Natural killer cell treated with Interleukin-12 subunit alpha and Interleukin-12 subunit beta and Interleukin-15 and Interleukin-18, amount 100 ng/mL, for 72 hours (primary cell): ENCODE measurements around the gene ZSCAN12. TPM values are rescaled to one million over a fixed set of nuclear protein-coding genes. Genes with fewer than 3 reads are reported as not detected.

Experiments
- ATAC-seq, 2 donors: fragments of 150-1000 bp; cut with Tn5 transposase in 1 of 2; sonication (Bioruptor Pico), chemical (Tn5 transposase) in 1 of 2; 2 replicates each; pipeline ENCODE4 v1.10.0; 2021
- DNase-seq: peaks from one replicate; pipeline ENCODE4 v3.0.0; 2022; ENCODE audit warnings: low spot score
- H3K27ac Mint-ChIP-seq, 2 donors: 1 replicate in 1 of 2; 2 replicates in 1 of 2; pipeline ENCODE4 v1.8.0; 2022; ENCODE audit warnings: mixed read lengths in 2 of 2, mild to moderate bottlenecking in 1 of 2, moderate library complexity in 1 of 2
- H3K27me3 Mint-ChIP-seq, 2 donors: 1 replicate in 1 of 2; 2 replicates in 1 of 2; pipeline ENCODE4 v1.8.0; 2022; ENCODE audit warnings: mixed read lengths in 2 of 2
- H3K36me3 Mint-ChIP-seq: one replicate; pipeline ENCODE4 v1.8.0; 2022; ENCODE audit warnings: mixed read lengths
- H3K4me1 Mint-ChIP-seq, 2 donors: 1 replicate in 1 of 2; 2 replicates in 1 of 2; pipeline ENCODE4 v1.8.0; 2022; ENCODE audit warnings: low read depth in 2 of 2, mixed read lengths in 2 of 2, mild to moderate bottlenecking in 1 of 2
- H3K4me3 Mint-ChIP-seq: one replicate; pipeline ENCODE4 v1.8.0; 2022; ENCODE audit warnings: mixed read lengths
- H3K9me3 Mint-ChIP-seq: 2 replicates; pipeline ENCODE4 v1.8.0; 2022; ENCODE audit warnings: mixed read lengths
- total RNA-seq, 2 donors: library from RNA; stranded (reverse); gene quantifications; one replicate each; pipeline ENCODE4 v1.2.3, GENCODE V29; 2022

ZSCAN12 gene
- total RNA-seq, 2 donors from 2014 or later: 6.9 to 9.9 TPM

- H3K9me3 Mint-ChIP-seq: peaks cover 6% of the 10 kb centered on the region
- no peak overlapping the region for H3K4me3 Mint-ChIP-seq
- peaks cover 13% of the 10 kb centered on the region for H3K36me3 Mint-ChIP-seq
Observed at GRCh38 chr6:28340310-28341095, 59.0 kb downstream of the ZSCAN12 start.

GRCh38 chr6:28337121-28337520 is 62.4 kb downstream of the ZSCAN12 start:
- ATAC-seq: no peak
- no peak overlapping the region for H3K27ac Mint-ChIP-seq

More at GRCh38 chr6:28340310-28341095, 59.0 kb downstream of the ZSCAN12 start:
- Mint-ChIP-seq H3K27me3 (peaks cover 0 to 6% of the 10 kb centered on the region in 2 donors), H3K4me1 (no peaks in the 10 kb centered on the region), H3K27ac (no peak overlapping the region)
- ATAC-seq (no peak), DNase-seq (no peak)

DNA sequence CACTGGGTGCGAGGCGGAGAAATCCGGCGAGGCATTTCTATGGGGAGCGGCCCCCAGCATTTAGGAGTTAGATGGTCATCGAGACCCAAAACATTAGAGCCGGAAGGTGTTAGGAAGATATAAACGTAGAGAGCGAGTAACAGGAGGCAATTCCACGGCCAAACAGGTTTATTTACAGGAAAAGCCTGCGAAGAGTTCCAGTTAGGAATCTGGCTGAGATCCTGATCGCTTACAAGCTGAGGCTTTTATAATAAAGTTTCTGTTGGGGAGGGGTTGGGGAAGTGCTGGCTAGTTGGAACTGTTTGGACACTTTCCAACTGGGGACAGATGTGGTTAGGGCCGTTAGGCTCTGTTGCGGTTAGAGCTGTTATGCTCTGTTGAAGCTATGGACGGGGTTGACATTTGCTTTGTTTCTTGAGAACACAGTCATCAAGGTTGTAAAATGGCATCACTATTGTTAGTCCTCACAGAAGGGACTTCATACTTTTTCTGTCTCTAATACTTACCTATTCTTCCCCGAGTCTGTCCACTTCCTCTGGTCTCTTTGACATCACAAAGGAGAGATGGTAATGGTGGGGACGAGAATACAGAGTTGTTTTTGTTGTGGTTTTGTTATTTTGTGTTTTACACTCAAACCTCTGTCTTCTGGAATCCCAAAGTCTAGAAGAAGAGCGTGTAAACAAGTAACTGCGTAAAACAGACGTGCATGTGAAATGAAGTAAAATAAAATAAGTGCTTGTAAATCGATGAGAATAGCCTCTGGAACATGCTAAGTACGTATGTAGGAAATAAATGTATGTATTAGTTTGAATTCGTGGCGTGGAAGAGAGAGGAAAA is 63.0 kb downstream of the ZSCAN12 start:
- peaks cover 13% of the 10 kb centered on the region for H3K36me3 Mint-ChIP-seq
- no peak overlapping the region for H3K4me3 Mint-ChIP-seq
- ATAC-seq (peak; percentile 49 to 53), DNase-seq (no peak)
- peaks cover 6% of the 10 kb centered on the region for H3K9me3 Mint-ChIP-seq
- no peak overlapping the region for H3K27ac Mint-ChIP-seq
- H3K27me3 Mint-ChIP-seq: peaks cover 0 to 3% of the 10 kb centered on the region in 2 donors
- H3K4me1 Mint-ChIP-seq: peaks cover 5 to 12% of the 10 kb centered on the region in 2 donors

More at GRCh38 chr6:28337121-28337520, 62.4 kb downstream of the ZSCAN12 start:
- H3K4me1 Mint-ChIP-seq: peaks cover 5 to 12% of the 10 kb centered on the region in 2 donors
- H3K4me3 Mint-ChIP-seq: no peak overlapping the region
- H3K9me3 Mint-ChIP-seq: peaks cover 6% of the 10 kb centered on the region
- H3K27me3 Mint-ChIP-seq: peaks cover 0 to 6% of the 10 kb centered on the region in 2 donors
- DNase-seq: no peak
- peaks cover 13% of the 10 kb centered on the region for H3K36me3 Mint-ChIP-seq

DNA sequence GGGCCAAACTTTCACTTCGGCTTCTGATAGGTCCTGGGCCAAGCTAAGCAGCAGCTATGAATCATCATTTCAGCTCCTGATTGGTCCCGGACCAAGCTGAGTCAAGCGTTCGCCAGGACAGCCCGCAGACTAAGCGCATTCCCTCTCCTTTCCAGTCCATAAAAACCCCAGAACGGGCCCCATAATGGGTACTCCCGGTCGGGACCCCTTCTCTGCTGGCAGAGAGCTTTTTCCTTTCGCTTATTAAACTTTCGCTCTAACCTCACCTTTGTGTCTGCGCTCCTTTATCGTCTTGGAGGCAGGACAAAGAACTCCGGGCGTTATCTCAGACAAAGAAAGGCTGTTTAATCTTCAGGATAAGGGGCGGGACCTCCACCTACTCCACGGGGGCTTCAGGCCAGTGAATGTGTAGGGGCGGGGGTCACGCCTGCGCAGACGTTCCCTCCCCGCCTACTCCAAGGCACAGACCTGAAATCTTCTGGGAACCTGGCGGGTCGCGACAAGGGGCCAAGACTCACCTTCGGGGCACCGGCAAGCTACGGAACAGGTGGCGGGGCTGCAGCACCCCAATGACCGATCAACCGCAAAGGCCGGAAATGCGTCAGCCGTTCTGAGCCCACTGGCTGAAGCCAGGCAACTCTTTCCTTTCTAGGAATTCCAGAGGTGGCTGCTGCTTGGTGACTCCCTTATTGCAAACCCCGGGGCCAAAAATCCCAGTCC is 63.8 kb downstream of the ZSCAN12 start, which contains the start of gene ZSCAN31:
Gene ZSCAN31, minus strand, starts transcription at position 585 of the 720 bp plus-strand sequence. CDS start 6,465 bp downstream, outside the sequence.
- Mint-ChIP-seq H3K4me3 (no peak within 1 kb of the TSS), H3K9me3 (peaks cover 6% of the 10 kb centered on the region), H3K27me3 (peaks cover 0 to 3% of the 10 kb centered on the region in 2 donors), H3K36me3 (peaks cover 10% of the 10 kb centered on the region), H3K4me1 (peaks cover 5 to 12% of the 10 kb centered on the region in 2 donors), H3K27ac (peak within 1 kb of the TSS in 1 of 2 donors; percentile 0)
- DNase-seq (peak; percentile 85), ATAC-seq (peak; percentile 93 to 95)

- Mint-ChIP-seq H3K36me3 (peaks cover 3% of the 10 kb centered on the region), H3K9me3 (peaks cover 2% of the 10 kb centered on the region), H3K4me3 (no peak overlapping the region), H3K27me3 (no peaks in the 10 kb centered on the region), H3K27ac (peak overlapping the region in 1 of 2 donors; percentile 0), H3K4me1 (peaks cover 5 to 12% of the 10 kb centered on the region in 2 donors)
- DNase-seq: no peak
- ATAC-seq: no peak
Observed at GRCh38 chr6:28335040-28335563, 64.4 kb downstream of the ZSCAN12 start.

DNA sequence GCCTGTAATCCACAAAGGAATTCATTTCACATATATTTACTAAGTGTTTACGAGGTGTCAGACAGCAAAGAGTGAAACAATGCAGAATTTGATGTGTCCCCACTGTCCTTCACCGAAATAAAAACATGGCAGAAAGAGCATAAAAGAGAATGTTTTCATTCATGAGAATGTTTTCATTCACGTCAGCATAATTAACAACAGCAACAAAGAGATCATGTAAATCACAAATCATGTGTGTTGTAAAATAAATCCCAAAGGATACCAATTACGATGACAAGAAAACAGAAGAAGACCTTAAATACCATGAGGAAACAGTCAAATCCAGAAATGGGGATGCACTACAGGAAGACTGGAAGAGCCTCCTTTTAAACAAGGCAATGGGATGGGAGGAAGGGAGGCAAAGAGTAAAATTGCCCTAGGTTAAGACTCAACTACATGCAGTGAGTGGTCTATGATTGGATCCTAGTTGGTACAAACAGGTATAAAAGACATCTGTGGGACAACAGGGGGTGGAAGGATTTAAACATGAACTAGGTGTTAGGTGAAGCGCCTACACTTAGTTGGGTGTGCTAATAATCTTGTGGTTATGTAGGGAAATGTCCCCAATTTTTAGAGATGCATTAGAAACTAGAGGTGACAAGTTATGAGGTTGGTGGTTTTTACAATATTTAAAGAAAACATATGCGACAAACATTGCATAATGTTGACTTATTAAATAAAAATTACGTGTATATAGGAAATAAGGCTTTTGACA is 65.1 kb downstream of the ZSCAN12 start:
- H3K4me1 Mint-ChIP-seq: peaks cover 5 to 12% of the 10 kb centered on the region in 2 donors
- H3K9me3 Mint-ChIP-seq: no peaks in the 10 kb centered on the region
- no peaks in the 10 kb centered on the region for H3K36me3 Mint-ChIP-seq
- DNase-seq: no peak
- H3K4me3 Mint-ChIP-seq: no peak overlapping the region
- ATAC-seq: no peak
- H3K27ac Mint-ChIP-seq: peak overlapping the region in 1 of 2 donors; percentile 0
- no peaks in the 10 kb centered on the region for H3K27me3 Mint-ChIP-seq

- no peak for DNase-seq
- Mint-ChIP-seq H3K4me3 (no peak overlapping the region), H3K36me3 (peaks cover 7% of the 10 kb centered on the region), H3K9me3 (peaks cover 4% of the 10 kb centered on the region), H3K27me3 (no peaks in the 10 kb centered on the region), H3K4me1 (peaks cover 5 to 12% of the 10 kb centered on the region in 2 donors), H3K27ac (peak overlapping the region in 1 of 2 donors; percentile 0)
- ATAC-seq: no peak
Observed at GRCh38 chr6:28333599-28334018, 65.9 kb downstream of the ZSCAN12 start.

DNA sequence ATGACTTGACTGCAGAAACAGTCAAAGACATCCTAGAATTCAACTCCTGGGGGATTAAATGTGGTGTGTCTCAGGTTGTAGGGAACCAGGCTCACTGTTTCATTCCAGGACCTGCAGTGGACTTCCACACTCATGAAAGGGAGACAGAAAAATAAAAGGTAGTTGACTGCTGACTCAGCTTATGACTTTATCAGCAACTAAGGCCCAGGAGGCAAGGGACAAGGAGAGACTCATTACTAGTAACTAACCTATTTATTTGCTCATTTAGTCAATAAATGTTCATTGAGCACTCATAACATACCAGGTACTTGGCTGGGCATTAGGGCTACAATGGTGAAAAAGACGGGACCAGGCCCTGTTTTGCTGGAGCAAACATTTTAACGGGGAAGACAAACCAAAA is 66.5 kb downstream of the ZSCAN12 start:
- Mint-ChIP-seq H3K27me3 (no peaks in the 10 kb centered on the region), H3K4me1 (peaks cover 5 to 12% of the 10 kb centered on the region in 2 donors), H3K9me3 (peaks cover 4% of the 10 kb centered on the region), H3K4me3 (no peak overlapping the region), H3K27ac (no peak overlapping the region), H3K36me3 (peaks cover 9% of the 10 kb centered on the region)
- ATAC-seq: no peak
- DNase-seq: no peak

DNA sequence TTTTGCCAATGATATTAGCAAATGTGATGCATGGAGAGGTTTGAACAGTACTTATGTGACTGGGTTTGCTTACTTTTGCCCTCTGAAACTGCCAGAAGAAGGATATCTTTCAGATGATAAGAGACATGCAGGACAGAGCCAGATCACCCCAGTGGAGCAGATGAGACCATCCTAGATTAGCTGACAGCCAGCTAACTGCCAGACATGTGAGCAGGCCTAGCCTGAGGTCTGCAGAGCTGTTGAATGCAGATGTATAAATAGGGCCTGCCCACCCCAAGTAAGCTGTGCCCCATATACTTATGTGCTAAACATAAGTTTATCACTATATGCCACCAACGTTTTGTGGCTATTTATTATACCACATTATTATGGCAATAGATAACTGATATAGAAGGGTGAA is 69.5 kb downstream of the ZSCAN12 start:
- no peak for DNase-seq
- Mint-ChIP-seq H3K9me3 (peaks cover 16% of the 10 kb centered on the region), H3K36me3 (peaks cover 28% of the 10 kb centered on the region), H3K4me1 (peaks cover 5 to 11% of the 10 kb centered on the region in 2 donors), H3K4me3 (no peak overlapping the region), H3K27ac (no peak overlapping the region), H3K27me3 (no peaks in the 10 kb centered on the region)
- no peak for ATAC-seq

Other genes starting within 250 kb of the ZSCAN12 start
- 10 to 100 TPM; 12.6 to 13.1 TPM for gene ZSCAN9, start 174.5 kb downstream of the ZSCAN12 start, total RNA-seq
- gene ZKSCAN4, start 147.5 kb downstream of the ZSCAN12 start, total RNA-seq: 1 to 10 TPM; 3.3 to 4.7 TPM
- gene NKAPL, start 140.4 kb downstream of the ZSCAN12 start, total RNA-seq: under 1 TPM in 1 of 2 donors, not detected in 1; 0.45 TPM
- 1 to 10 TPM; 6.7 to 8.3 TPM for gene ZSCAN26, start 132.6 kb downstream of the ZSCAN12 start, total RNA-seq
- gene PGBD1, start 118.2 kb downstream of the ZSCAN12 start, total RNA-seq: 1 to 10 TPM; 1.6 to 2.6 TPM
- 1 to 10 TPM in 1 of 2 donors, under 1 TPM in 1; 0.40 to 2.0 TPM for gene ZSCAN31, start 63.6 kb downstream of the ZSCAN12 start, total RNA-seq
- gene ZKSCAN3, start 49.8 kb downstream of the ZSCAN12 start, total RNA-seq: 1 to 10 TPM; 3.1 to 4.6 TPM
- 1 to 10 TPM in 1 of 2 donors, under 1 TPM in 1; 0.40 to 1.5 TPM for gene ZSCAN23, start 43.7 kb upstream of the ZSCAN12 start, total RNA-seq
- not detected for gene GPX6, start 116.0 kb upstream of the ZSCAN12 start, total RNA-seq
- gene GPX5, start 126.1 kb upstream of the ZSCAN12 start, total RNA-seq: not detected